ENCODE results near the gene ACSM2A. TPM values are rescaled to one million over a fixed set of nuclear protein-coding genes. Genes with fewer than 3 reads are reported as not detected.

Gene ACSM2A
- total RNA-seq, 1 experiment from 2014 or later = not detected

DNA sequence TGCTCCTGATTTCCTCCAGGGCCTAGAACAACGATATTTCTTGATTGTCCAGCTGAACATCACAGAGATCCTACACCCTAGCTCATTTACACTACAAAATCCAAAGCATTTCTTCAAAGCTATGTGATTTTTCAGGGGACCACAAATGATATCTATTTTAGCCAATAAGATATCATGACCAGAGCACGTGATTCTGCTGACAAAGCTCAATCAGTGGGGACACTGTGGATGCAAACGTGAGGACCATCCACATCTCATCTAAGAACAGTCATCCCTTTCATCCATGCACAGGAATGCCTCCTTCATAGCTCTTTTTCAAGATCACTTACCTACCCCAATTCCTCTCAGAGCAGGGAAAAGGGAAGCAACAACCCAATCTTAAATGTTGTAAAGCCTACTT, 67.9 kb downstream of the ACSM2A start:
- H3K4me1 ChIP-seq (ENCODE audit: insufficient read depth, low read length) = no peaks in the 10 kb centered on the region

More for the DNA sequence above, 67.9 kb downstream of the ACSM2A start:
- Histone ChIP-seq H3K18ac (ENCODE audit: insufficient read length, low read depth, low read length) (no peak overlapping the region), H3K56ac (ENCODE audit: insufficient read length, low read depth, low read length) (no peak overlapping the region), H4K5ac (ENCODE audit: insufficient read length, low read depth, low read length) (no peak overlapping the region), H2AFZ (ENCODE audit: low read length) (no peak overlapping the region), H3K27ac (ENCODE audit: insufficient read length, low read depth, low read length) (no peak overlapping the region), H3K4me2 (ENCODE audit: insufficient read depth, insufficient read length, low read length) (no peak overlapping the region), H3K23me2 (ENCODE audit: insufficient read length, low read depth, low read length, poor library complexity, severe bottlenecking) (no peaks in the 10 kb centered on the region), H2BK120ac (ENCODE audit: low read depth, low read length, poor library complexity, severe bottlenecking) (no peak overlapping the region), H4K8ac (replicated peaks; ENCODE audit: insufficient read length, low read depth, low read length) (no peak overlapping the region), H2BK20ac (ENCODE audit: low read depth, low read length, poor library complexity, severe bottlenecking) (no peak overlapping the region), H3T11ph (ENCODE audit: low read length) (no peak overlapping the region), H3K79me1 (ENCODE audit: insufficient read depth, low read depth, low read length, poor library complexity, severe bottlenecking) (no peaks in the 10 kb centered on the region), H3K9ac (ENCODE audit: extremely low read depth, insufficient read length, low read length) (no peak overlapping the region), H2BK15ac (ENCODE audit: low read depth, low read length) (no peak overlapping the region), H4K20me1 (ENCODE audit: control insufficient read depth, insufficient read depth, insufficient read length) (no peaks in the 10 kb centered on the region), H2BK5ac (ENCODE audit: insufficient read length, low read length) (no peak overlapping the region), H2AK5ac (ENCODE audit: insufficient read length, low read length) (no peak overlapping the region), H3K79me2 (ENCODE audit: insufficient read depth, low read length) (no peaks in the 10 kb centered on the region), H3K9me3 (ENCODE audit: control insufficient read depth, low read depth, low read length) (peaks cover 7% of the 10 kb centered on the region), H3K4ac (ENCODE audit: low read depth, low read length) (no peak overlapping the region), H4K91ac (ENCODE audit: insufficient read length, low read depth, low read length) (no peak overlapping the region), H3K14ac (ENCODE audit: insufficient read depth, low read length) (no peak overlapping the region), H3K23ac (ENCODE audit: insufficient read length, low read depth, low read length) (no peak overlapping the region), H2BK12ac (ENCODE audit: insufficient read length, low read depth, low read length) (no peak overlapping the region), H3K27me3 (ENCODE audit: insufficient read depth, low read length) (no peaks in the 10 kb centered on the region)
- no peak for TF ChIP-seq CTCF (conservative IDR thresholded peaks at IDR 0.05)
- DNase-seq = no peak
- Mint-ChIP-seq H3K27ac (no peak overlapping the region), H3K4me1 (no peaks in the 10 kb centered on the region), H3K36me3 (ENCODE audit: insufficient read depth in 1 of 3, low read depth in 3 of 3) (no peaks in the 10 kb centered on the region; a peak in 2 of 7 replicates), H3K27me3 (ENCODE audit: low read depth) (no peaks in the 10 kb centered on the region; the same call in 1 of the 2 replicates), H3K4me3 (no peak overlapping the region), H3K9me3 (peaks cover 44 to 56% of the 10 kb centered on the region in 2 experiments)
- WGBS (ENCODE audit: extremely low coverage, insufficient read length, low lambda C conversion rate) = no CpG with 5 or more reads among the region's 3 CpGs
